ENCODE results near the gene PMF1.
"Not testable (repeated sequence)": the region's sequence is repeated elsewhere in the genome, so short reads cannot be mapped to it uniquely, and the experiment has no call there.

The PMF1 gene

DNA sequence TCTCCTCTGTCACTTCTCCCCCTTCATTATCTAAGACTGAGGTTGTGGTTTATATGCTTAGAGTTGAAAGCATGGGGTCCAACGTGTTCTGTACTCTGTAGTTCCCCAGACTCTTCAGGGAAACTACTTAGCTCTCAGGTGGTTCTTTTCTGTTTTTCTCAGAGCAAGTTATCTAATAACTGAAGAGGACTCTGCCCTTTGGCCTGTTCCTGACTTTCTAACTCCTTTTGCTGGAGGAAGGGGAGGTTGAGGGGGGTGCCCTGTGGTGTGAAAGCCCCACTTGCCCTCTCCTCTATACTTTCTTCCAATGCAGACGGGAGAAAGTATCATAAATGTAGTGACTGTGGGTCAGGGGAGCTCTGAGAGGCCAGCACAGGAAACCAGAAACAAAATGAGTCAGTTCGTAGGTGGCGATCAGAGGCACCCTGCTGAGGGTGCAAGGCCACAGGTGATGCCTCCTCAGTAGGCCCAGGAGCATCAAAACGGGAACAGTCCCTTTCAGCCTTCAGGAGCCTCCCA is 13.9 kb upstream of the PMF1 start:
- DNase-seq, result no peak

GRCh38 chr1:156200044-156200443 is 12.8 kb upstream of the PMF1 start:
- DNase-seq, result no peak

GRCh38 chr1:156203331-156203730 is 9.5 kb upstream of the PMF1 start:
- DNase-seq, result no peak

GRCh38 chr1:156204686-156205085 is 8.1 kb upstream of the PMF1 start:
- DNase-seq, result no peak

DNA sequence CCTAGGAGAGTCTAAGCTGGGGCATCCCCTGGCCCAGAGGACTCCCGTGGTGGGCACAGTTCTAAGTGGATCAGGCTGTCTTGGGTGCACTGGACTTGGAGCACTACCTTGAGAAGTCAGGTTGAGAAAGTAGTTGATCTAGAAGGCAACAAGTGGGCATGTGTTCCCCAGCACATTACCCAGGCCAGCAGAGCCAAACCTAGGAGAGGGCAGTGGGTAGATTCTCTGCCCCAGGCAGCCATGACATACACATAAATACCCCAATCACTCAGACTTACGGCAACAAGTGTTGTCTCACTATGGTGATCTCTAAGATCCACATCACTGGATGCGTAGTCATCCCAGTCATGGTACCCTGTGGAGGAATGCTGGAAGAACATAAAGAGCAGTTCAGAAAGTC is 1.6 kb upstream of the PMF1 start:
- DNase-seq, result no peak

DNA sequence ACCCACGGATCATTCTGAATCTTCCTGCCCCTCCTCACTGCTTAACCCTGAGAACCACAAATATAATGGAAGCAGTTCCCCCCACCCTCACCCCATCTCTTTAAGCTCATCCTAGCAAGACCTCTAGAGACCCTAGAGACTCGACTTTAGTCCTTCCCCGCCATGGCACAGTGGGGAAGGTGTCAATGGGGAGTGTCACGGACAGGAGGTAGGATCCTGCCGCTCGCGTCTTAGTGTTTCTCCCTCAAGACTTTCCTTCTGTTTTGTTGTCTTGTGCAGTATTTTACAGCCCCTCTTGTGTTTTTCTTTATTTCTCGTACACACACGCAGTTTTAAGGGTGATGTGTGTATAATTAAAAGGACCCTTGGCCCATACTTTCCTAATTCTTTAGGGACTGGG is 677 bp upstream of the PMF1 start:
- DNase-seq, result no peak

GRCh38 chr1:156213644-156213966 is 798 bp downstream of the PMF1 start:
- DNase-seq, result no peak

DNA sequence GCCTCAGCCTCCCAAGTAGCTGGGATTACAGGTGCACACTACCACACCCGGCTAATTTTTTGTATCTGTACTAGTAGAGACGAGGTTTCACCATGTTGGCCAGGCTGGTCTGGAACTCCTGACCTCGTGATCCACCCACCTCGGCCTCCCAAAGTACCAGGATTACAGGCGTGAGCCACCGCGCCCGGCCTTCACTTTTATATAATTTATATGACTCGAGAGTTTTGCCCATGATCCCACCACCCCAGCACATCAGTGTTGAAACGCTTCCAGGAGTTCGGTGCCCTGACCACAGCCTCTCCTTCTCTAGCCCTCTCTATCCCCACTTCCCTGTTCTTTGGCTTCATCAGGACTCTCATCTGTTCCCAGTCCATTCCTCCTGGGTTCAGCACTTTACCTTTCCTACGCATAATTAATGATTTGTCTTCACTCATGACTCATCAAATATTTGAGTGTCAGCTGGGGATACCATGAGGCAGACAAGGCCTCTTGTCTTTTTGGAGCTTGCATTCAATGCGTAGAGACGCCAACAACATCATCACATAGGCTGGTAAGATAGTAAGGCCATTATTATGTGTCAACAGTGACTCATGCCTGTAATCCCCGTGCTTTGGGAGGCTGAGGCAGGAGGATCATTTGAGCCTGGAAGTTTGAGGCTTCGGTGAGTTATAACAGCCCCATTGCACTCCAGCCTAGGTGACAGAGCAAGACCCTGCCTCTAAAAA is 1.4 kb downstream of the PMF1 start:
- no peak for DNase-seq

DNA sequence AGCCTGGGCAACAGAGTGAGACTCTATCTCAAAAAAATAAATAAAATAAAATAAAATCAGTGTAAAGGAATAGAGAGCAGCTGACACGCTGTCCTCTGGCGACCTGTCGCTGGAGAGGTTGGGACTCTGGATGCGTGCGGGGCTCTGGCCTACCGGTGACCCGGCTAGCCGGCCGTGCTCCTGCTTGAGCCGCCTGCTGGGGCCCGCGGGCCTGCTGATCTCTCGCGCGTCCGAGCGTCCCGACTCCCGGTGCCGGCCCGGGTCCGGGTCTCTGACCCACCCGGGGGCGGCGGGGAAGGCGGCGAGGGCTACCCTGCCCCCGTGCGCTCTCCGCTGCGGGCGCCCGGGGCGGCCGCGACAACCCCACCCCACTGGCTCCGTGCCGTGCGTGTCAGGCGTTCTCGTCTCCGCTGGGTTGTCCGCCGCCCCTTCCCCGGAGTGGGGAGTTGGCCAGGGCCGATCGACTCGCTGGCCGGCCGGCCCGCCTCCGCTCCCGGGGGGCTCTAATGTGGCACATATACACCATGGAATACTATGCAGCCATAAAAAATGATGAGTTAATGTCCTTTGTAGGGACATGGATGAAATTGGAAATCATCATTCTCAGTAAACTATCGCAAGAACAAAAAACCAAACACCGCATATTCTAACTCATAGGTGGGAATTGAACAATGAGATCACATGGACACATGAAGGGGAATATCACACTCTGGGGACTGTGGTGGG is 3.7 kb downstream of the PMF1 start:
- not testable (repeated sequence) for DNase-seq

- DNase-seq, result no peak
Observed at GRCh38 chr1:156217871-156218270, 5.1 kb downstream of the PMF1 start.

DNA sequence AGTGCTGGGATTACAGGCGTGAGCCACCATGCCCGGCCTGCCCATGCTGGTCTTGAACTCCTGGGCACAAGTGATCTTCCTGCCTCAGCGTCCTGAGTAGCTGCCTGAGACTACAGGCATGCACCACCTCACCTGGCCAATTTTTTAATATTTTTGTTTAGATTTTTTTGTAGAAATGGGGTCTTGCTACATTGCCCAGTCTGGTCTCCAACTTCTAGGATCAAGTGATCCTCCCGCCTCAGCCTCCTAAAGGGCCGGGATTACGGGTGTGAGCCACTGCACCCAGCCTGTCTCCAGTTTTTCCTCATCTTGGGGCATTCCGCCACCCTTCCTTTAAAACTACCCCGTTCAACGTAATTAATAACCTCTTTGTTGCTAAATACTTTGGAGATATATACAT is 7.4 kb downstream of the PMF1 start:
- no peak for DNase-seq

- no peak for DNase-seq
Observed at GRCh38 chr1:156221986-156222692, 9.3 kb downstream of the PMF1 start.

DNA sequence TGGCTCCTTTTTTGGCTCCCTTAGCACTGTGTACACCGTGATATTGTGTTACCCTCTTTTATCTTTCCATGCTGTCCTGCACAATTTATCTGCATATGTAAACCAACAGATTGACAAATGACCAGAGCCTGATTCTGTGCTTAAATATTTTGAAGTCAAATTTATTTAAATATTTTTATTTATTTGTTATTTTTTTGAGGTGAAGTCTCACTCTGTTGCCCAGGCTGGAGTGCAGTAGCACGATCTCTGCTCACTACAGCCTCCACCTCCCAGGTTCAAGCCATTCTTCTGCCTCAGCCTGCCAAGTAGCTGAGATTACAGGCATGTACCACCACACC is 12.8 kb downstream of the PMF1 start:
- DNase-seq, result no peak

- DNase-seq, result no peak
Observed at GRCh38 chr1:156226116-156226538, 13.3 kb downstream of the PMF1 start.

DNA sequence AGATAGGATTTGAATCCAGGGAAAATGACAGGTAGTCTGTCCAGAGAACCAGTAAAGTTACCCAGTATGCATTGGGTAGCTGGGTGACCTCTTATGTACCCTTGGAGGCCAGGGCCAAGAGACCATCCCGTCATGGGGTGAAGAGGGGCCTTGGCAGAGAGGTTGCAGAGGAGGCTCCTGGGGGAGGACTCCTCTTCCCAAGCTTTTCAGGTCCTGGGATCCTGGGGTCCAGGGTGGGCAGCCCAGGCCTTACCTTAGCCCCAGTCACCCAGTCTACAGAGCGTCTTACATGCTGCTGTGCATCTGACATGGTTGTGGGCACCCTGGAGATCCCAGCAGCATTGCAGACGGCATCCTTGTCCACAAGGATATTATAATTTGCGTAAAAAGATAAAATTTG is 14.0 kb downstream of the PMF1 start:
- DNase-seq, result no peak

- DNase-seq, result no peak
Observed at GRCh38 chr1:156228501-156228900, 15.7 kb downstream of the PMF1 start.

GRCh38 chr1:156229809-156230472 is 17.1 kb downstream of the PMF1 start:
- no peak for DNase-seq

- no peak for DNase-seq
Observed at GRCh38 chr1:156230473-156230837, 17.6 kb downstream of the PMF1 start.

DNA sequence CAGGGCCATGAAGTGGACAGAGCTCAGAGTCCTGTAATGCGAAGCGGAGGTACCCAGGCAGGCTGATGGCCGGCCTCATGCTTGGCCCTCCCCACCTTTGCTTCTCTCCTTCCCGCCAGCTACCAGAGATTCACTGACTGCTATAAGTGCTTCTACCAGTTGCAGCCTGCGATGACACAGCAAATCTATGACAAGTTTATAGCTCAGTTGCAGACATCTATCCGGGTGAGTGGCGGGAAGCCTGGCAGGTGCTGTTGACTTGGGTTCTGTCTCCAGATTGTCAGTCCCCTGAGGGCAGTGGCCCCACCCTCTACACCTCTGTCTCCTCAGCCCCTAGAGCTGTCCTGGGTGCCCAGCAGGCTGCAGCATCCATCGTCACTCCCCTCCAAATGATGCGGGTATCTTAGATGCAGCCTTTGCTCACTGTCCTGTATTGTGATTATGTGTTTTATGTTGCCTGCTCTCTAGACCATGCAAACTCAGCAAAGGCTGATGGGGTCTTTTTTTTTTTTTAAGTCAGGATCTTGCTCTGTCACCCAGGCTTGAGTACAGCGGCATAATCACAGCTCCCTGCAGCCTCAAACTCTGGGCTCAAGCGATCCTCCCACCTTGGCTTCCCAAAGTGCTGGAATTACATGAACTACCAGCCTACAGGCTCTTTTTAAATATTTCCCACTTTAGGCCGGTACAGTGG is 19.5 kb downstream of the PMF1 start:
- no peak for DNase-seq

- DNase-seq, result no peak
Observed at GRCh38 chr1:156233426-156234127, 20.8 kb downstream of the PMF1 start.

DNA sequence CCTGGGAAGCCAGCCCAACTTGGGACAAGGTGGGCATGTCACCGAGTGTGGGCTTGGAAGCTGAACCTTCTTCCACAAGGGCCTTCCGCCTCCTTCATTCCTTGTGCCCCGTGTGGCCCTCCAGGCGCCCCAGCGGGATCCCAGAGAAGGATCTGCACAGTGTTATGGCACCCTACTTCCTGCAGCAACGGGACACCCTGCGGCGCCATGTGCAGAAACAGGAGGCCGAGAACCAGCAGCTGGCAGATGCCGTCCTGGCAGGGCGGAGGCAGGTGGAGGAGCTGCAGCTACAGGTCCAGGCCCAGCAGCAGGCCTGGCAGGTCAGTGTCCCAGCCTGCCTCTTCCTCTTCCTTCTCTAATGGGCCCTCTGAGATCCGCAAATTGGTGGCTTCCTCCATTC is 23.4 kb downstream of the PMF1 start:
- DNase-seq, result no peak

DNA sequence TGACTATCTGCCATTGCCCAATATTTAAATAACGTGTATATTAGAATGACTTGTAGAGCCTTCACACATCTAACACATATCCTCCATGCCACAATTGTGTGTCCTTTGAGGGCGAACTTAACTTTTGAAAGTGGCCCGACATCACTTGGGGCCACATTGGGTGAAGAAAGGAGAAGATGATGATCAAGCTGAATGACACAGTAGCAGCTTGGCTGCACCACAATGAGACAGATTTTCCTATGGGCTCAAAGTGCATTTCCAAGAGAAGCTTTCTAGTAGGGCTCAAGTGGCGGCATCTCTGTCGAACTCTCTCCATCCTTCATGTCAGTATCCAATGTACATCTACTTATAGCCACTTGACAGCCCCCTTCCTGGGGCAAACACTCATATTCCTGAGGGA is 25.4 kb downstream of the PMF1 start:
- DNase-seq, result no peak

Measured in activated CD8-positive, alpha-beta memory T cell treated with anti-CD3 and anti-CD28 coated beads, Interleukin-2, amount 50 U/mL, for 4 hours (primary cell).